AG04449 (cell line): ENCODE results near the gene RDH16.

Experiments used
- CTCF ChIA-PET: fragments of 350-600 bp; formaldehyde crosslinking; extraction: SDS; loops from one replicate; lab custom pipeline; 2021; ENCODE audit warnings: antibody characterized with exemption; lab: Yijun Ruan, JAX
- POLR2A ChIA-PET: fragments of 400-600, 350-600 bp; formaldehyde crosslinking; extraction: SDS; loops from one replicate; lab custom pipeline; 2020; ENCODE audit warnings: antibody characterized with exemption, inconsistent platforms; lab: Yijun Ruan, JAX
- DNase-seq: peaks from one replicate; pipeline ENCODE4 v3.0.0-alpha.2; 2010; ENCODE audit warnings: low read depth, low spot score
- H3K4me3 ChIP-seq: 2 replicates; pipeline ENCODE4 v1.5.1; 2011; ENCODE audit warnings: low read depth, mild to moderate bottlenecking, control low read depth, low read length
- CTCF ChIP-seq: IDR thresholded peaks from one replicate; pipeline ENCODE4 v1.5.1; 2011; ENCODE audit warnings: mild to moderate bottlenecking, moderate library complexity, low read length, control low read depth, inconsistent platforms; ENCODE audit not compliant: insufficient read depth; ENCODE audit errors: missing control alignments

The RDH16 gene

DNA sequence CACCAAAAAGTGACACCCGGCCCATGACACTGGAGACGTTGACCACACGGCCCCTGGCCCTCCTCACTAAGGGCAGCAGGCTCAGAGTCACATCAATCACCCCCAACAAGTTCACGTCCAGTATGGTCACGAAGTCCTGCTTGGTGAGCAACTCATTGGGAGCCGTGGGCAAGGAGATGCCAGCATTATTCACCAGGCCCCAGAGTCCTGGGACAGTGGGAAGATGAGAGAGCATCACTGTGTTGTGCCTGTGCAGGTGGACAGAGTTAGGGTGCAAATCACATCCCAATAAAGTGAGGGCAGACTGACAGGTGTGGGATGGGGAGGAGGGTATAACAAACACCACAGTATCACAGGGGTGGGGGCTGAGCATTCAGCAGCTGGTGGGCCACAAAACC is 2.5 kb downstream of the RDH16 start:
- CTCF ChIA-PET, result no interaction called here
- no peak for DNase-seq
- TF ChIP-seq CTCF, result no peak
- H3K4me3 ChIP-seq, result no peak overlapping the region
- POLR2A ChIA-PET, result no interaction called here

- POLR2A ChIA-PET, result no interaction called here
- no peak for DNase-seq
- CTCF ChIA-PET, result no interaction called here
- no peak for TF ChIP-seq CTCF
- no peak overlapping the region for H3K4me3 ChIP-seq
Observed at GRCh38 chr12:56954057-56954957, 3.1 kb downstream of the RDH16 start.

GRCh38 chr12:56953314-56953713 is 4.1 kb downstream of the RDH16 start:
- no peak for TF ChIP-seq CTCF

DNA sequence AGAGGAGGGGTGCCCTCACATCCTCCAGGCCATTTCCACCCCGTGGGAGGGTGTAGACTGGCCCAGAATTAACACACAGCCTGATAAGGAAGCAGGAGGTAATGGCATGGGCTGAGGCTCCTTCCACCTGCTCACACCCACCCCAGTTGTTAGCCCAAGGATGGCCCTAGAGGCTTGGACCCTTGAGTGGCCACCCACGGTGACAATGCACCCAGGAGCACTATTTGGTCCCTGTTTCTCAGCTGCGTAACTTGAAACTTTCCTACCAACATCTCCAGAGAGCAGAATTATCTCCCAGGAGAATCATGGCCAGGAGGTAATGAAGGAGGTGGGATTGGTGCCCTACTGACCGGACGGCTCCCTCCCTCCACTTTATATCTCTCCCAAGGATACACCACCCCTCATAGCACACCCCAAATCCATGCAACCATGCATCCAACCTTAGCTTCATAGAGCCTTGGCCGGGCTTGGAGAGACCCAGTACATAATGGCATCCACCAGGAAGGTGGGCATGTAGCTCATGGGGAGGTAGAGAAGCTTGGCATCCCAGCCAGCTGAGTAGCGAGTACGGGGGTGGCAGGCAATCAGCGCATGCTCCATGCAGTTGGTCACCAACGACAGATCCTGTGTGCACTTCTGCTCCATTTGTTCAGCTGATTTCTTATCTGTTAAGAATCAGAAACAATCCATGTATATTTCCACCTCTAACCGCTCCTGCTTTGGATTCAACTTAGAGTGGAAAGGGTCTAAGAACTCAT is 5.6 kb downstream of the RDH16 start:
- ChIA-PET POLR2A (no interaction called here), CTCF (no interaction called here)
- DNase-seq, result no peak
- no peak overlapping the region for H3K4me3 ChIP-seq
- no peak for TF ChIP-seq CTCF

More at GRCh38 chr12:56953314-56953713, 4.1 kb downstream of the RDH16 start:
- no peak for DNase-seq
- no peak overlapping the region for H3K4me3 ChIP-seq
- ChIA-PET CTCF (no interaction called here), POLR2A (no interaction called here)

- TF ChIP-seq CTCF, result no peak
- H3K4me3 ChIP-seq, result no peak overlapping the region
- POLR2A ChIA-PET, result no interaction called here
- CTCF ChIA-PET, result interaction anchor here (0.6 kb wide), 1 partner anchor 103 kb away, joined by 3 read pairs; no protein-coding TSS in a partner anchor
- DNase-seq, result no peak
Observed at GRCh38 chr12:56948881-56949280, 8.5 kb downstream of the RDH16 start.

- no peak for DNase-seq
- POLR2A ChIA-PET, result no interaction called here
- no peak overlapping the region for H3K4me3 ChIP-seq
- TF ChIP-seq CTCF, result no peak
- CTCF ChIA-PET, result interaction anchor here (0.7 kb wide), 1 partner anchor 39 kb away, joined by 3 read pairs; no protein-coding TSS in a partner anchor
Observed at GRCh38 chr12:56948457-56948777, 9.0 kb downstream of the RDH16 start.
